Fibroblast of pulmonary artery (primary cell): Measurements from ENCODE around the gene PLEKHG2.
A peak's percentile ranks its signal among the peaks of the same experiment; 100 is the strongest.

ENCODE experiments used
- DNase-seq: peaks from one replicate; pipeline ENCODE4 v3.0.0-alpha.2; 2010; ENCODE audit warnings: low read depth
- H3K4me3 ChIP-seq: replicated peaks from 2 replicates; pipeline ENCODE4 v1.5.1; 2011; ENCODE audit warnings: low read depth, mild to moderate bottlenecking, control low read depth, low read length, moderate library complexity
- CTCF ChIP-seq: IDR thresholded peaks from 2 replicates; pipeline ENCODE4 v1.5.1; 2011; ENCODE audit warnings: mild to moderate bottlenecking, control low read depth, low read length, inconsistent platforms; ENCODE audit errors: missing control alignments

Gene PLEKHG2

GRCh38 chr19:39434123-39435076, 21.9 kb downstream of the PLEKHG2 start:
- no peak for TF ChIP-seq CTCF
- peak overlapping the region; percentile 94 for H3K4me3 ChIP-seq
- DNase-seq = no peak

- DNase-seq = peak; percentile 98
- peak within 1 kb of the TSS; percentile 94 for H3K4me3 ChIP-seq
Measured at GRCh38 chr19:39435499-39436349, 23.3 kb downstream of the PLEKHG2 start, which contains the start of gene RPS16. RPS16 (minus strand) TSS chr19:39435949; CDS start chr19:39435895, 54 bp downstream.

GRCh38 chr19:39436350-39436716, 23.9 kb downstream of the PLEKHG2 start:
- no peak for TF ChIP-seq CTCF
- no peak for DNase-seq
- H3K4me3 ChIP-seq = peak overlapping the region; percentile 94

More at GRCh38 chr19:39435499-39436349, 23.3 kb downstream of the PLEKHG2 start, which contains the start of gene RPS16:
- TF ChIP-seq CTCF = no peak

GRCh38 chr19:39438270-39438934, 25.9 kb downstream of the PLEKHG2 start:
- no peak overlapping the region for H3K4me3 ChIP-seq
- peak; percentile 42 for DNase-seq
- no peak for TF ChIP-seq CTCF

GRCh38 chr19:39444598-39445195, 32.2 kb downstream of the PLEKHG2 start:
- DNase-seq = no peak
- no peak for TF ChIP-seq CTCF

More at GRCh38 chr19:39444598-39445195, 32.2 kb downstream of the PLEKHG2 start:
- peak overlapping the region; percentile 100 for H3K4me3 ChIP-seq
